DMS 273 treated with DMSO at 0.1 percent for 48 hours (cell line): Measurements from ENCODE around the gene PFKL.
A peak's percentile ranks its signal among the peaks of the same experiment; 100 is the strongest.
"Not testable (repeated sequence)": the region's sequence is repeated elsewhere in the genome, so short reads cannot be mapped to it uniquely, and the experiment has no call there.

Source experiments
- DNase-seq: peaks from one replicate; lab custom pipeline; 2025; lab: John Stamatoyannopoulos, UW

PFKL gene

DNA sequence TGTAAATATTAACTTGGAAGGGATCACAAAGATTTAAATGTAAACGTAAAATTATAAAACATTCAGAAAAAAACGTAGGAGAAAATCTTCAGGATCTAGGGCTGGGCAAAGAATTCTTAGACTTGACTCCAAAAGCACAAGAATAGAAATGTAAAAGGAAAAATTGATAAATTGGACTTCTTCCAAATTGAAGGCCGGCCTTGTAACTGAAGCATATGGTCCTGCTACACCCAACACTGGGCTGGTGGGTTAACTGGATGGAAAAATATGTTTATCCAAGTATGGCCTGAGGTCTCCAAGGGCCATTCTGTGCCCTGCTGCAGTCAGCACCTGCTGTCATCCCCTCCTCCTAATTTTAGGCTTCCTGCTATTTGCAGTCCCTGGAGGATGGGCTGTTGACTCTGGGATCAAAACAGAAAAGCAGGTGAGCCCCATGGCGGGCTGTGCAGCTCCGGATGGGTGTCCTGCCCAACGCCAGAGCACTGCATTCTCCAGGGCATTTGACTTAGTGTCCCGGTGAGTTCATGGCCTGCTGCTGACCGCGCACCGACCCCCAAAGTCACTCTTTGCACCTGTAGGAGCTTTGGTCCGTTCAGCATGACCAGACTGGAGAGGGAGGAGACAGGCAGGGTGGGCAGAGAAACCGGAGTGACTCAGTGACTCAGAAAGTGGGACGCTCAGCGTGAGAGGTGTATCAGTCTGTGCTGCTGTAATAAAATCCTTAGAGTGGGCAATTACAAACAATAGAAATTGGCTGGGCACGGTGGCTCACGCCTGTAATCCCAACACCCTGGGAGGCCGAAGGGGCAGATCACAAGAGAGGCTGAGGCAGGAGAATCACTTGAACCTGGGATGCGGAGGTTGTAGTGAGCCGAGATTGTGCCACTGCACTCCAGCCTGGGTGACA, 20.2 kb upstream of the PFKL start:
- peak; percentile 34 for DNase-seq

DNA sequence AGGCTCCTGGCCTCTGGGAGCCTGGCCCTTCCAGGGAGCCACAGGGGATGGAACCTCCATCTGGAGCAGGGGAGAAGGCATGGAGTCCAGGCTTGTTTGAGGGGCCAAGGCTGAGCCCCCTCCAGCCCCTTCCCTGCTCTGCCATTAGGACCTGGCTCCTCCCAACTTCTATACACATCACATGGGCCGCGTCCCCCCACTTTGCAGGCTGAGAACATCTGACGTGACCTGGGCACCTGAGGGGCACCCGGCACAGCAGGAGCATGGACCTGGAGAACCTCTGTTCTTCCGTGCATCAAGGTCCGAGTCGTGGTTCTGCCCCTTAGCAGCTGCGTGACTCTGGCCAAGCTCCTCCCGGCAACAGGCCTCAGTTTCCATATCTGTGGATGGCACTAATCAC, 18.1 kb upstream of the PFKL start:
- no peak for DNase-seq

DNA sequence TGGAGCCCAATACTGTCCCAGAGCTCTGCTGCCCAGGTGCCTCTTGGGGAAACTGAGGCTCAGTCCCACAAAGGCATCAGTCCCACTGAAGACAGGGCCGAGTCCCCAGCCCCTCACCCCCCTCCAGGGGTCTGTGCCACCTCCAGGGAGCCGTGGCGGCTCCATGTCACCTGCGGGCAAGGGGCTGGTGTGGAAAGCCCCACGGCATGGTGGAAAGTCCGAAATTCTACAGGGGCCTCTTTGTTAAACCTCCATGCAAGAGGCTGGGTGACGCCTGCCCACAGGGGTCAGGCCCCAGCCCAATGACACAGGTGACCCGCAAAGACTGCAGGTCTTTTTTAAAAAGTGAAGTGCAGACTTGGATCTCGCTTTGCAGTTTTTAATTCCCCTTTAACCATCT, 17.5 kb upstream of the PFKL start:
- no peak for DNase-seq

DNA sequence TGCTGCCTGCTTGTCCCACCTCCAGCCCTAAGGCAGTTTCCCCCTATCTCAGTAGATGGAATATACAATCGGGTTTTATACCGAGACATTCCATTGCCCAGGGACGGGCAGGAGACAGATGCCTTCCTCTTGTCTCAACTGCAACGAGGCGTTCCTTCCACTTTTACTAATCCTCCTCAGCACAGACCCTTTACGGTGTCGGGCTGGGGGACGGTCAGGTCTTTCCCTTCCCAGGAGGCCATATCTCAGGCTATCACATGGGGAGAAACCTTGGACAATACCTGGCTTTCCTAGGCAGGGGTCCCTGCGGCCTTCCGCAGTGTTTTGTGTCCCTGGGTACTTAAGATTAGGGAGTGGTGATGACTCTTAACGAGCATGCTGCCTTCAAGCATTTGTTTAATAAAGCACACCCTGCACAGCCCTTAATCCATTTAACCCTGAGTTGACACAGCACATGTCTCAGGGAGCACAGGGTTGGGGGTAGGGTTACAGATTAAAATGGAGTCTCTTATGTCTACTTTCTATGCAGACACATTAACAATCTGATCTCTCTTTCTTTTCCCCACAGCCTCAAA, 16.6 kb upstream of the PFKL start:
- not testable (repeated sequence) for DNase-seq

DNA sequence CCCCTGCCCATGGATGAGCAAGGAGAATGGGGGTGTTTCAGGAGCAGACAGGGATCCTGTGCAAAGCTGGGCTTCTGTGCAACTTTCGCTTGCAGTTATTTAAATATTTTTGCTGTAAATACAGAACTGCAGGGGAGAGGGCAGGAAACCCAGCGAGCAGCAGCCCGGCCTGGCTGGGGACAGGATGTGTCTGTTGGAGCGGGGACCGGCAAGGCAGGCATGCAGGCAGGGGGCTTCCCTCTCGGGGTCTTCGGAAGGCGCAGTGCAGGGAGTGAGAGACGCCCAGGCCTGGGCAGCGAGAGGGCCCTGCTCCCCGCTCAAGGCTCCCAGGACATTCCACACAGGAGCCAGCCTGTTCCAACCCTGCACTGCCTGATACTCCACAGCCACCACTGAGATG, 15.9 kb upstream of the PFKL start:
- DNase-seq = no peak

DNA sequence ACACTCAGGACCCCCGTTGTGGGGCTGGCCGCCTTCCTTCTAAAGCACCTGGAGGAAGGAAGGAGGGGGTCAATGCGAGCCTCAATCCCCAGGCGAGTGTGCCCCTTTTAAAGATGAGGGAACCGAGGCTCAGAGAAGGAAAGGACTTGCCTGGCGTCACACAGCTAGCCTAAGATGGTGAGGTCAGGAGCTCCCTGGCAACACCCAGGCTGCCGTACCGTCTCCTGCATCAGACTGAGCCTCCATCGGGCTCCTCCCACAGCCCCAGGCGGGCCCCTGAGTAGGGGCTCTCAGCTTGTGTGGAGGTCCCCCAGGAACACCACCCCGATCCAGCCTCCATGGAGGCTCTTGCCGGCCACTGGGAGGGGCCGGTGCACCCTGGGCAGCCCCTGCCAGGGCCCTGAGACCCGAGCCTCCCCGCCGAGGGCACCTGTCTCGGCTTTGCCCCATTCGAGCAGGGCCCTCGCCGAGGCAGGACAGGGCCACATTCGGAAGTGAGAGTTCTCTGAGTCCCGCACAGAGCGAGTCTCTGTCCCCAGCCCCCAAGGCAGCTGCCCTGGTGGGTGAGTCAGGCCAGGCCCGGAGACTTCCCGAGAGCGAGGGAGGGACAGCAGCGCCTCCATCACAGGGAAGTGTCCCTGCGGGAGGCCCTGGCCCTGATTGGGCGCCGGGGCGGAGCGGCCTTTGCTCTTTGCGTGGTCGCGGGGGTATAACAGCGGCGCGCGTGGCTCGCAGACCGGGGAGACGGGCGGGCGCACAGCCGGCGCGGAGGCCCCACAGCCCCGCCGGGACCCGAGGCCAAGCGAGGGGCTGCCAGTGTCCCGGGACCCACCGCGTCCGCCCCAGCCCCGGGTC, 14.5 kb upstream of the PFKL start, which contains the start of gene AIRE:
AIRE (plus strand) TSS at position 739 of the 855 bp plus-strand sequence. CDS start 131 bp downstream, outside the sequence.
- DNase-seq = no peak

DNA sequence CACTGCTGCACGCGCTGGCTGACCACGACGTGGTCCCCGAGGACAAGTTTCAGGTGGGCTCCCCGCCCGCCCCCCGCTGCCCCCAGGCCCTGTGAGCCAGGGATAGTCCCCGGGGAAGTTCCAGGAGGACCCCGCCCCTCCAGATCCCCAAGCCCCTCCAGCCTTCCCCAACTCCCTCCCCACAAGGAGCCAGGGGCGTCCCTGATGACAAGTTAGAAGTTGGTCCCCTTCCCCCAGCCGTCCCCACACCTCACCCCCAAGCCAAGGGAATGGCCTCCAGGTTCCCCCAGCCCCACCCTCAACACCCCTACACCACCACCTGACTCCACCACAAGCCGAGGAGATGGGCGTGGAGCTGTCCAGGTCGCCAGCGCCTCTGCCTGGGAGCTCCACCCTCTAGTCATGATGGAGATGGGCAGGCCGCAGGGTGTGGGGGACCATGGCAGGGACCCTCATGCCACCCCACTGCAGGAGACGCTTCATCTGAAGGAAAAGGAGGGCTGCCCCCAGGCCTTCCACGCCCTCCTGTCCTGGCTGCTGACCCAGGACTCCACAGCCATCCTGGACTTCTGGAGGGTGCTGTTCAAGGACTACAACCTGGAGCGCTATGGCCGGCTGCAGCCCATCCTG, 13.7 kb upstream of the PFKL start:
- no peak for DNase-seq

DNA sequence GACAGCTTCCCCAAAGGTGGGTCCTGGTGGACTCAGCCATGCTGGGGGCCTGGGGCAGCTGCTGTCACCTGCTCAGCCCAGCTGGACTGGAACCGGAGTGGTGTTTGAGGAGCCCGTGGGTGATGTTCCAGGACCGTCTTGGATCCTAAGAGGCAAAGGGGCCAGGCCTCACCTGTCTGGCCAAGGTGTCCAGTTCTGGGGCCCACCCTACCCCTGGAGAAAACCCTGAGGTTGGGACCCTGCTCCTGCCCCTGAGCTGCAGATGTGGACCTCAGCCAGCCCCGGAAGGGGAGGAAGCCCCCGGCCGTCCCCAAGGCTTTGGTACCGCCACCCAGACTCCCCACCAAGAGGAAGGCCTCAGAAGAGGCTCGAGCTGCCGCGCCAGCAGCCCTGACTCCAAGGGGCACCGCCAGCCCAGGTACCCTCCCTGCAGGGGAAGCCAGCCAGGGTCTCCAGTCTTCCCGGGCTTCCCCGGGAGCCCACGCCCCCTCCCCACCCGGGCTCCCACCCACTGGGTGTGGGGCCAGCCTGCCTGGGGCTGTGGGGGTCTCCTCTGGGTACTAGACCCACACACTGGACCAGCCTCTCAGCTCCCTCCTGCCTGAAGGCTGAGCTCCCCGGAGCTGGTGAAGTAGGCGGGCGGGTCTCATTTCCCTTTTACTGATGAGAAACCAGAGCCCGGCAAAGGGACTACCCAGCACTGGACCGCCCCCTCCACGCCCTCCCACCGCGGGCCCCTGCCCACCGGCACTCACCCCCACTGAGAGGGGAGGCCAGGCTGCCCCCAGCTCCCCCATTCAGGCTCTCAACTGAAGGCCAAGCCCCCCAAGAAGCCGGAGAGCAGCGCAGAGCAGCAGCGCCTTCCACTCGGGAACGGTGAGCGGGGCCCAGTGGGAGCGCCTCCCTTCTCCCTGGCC, 12.9 kb upstream of the PFKL start:
- DNase-seq = no peak

DNA sequence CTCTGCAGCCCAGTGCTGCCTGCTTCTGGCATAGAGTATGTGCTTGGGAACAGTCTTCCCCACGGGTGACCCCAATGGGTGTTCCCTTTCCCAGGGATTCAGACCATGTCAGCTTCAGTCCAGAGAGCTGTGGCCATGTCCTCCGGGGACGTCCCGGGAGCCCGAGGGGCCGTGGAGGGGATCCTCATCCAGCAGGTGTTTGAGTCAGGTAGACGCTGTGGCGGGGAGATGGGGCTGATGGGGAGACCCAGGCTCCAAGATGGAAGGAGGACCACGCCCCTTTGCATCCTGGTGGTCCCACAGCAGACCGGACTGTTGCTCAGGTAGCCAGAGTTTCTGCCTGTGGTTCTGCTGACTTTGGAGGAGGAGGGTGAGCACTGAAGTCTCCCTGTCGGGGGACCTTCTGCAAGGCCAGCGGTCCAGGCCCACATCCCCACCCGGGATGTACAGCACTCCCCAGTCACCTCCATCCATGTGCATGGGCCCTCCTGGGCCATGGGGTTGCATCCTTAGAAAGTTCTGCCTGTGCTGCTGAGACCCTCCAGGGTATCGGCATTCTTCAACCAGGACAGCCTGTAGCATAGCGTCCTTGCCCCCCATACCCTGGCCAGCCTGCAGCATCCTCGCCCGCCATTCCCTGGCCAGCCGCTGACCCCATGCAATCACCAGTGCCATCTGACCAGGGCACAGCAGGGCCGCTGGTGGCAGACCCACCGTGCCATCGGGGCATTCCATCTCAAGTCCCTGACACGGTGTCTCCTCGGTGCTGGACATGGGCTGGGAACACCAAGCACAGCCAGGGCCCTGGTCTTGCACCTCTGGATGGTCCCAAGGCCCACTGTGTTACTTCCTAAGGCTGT, 11.4 kb upstream of the PFKL start:
- no peak for DNase-seq

DNA sequence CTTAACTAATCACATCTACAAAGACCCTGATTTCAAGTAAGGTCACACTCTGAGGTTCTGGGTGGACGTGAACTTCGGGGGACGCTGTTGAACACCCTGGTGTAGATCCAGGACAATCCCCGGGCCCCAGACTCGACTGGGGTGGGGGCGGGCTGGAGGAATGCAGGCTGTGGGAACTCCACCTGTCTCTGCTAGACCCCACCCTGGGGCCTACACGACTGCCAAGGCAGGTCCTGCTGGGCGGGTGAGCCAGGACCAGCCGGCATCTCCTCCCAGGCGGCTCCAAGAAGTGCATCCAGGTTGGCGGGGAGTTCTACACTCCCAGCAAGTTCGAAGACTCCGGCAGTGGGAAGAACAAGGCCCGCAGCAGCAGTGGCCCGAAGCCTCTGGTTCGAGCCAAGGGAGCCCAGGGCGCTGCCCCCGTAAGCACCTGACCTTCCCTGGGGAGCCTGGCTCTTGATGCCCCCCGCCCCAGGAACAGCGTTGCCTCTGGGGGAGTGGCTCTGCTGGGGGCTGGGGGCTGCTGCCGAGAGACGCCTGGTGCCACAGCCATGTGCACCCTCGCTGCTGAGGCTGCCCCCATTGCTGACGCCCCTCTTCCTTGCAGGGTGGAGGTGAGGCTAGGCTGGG, 10.4 kb upstream of the PFKL start:
- DNase-seq = no peak

DNA sequence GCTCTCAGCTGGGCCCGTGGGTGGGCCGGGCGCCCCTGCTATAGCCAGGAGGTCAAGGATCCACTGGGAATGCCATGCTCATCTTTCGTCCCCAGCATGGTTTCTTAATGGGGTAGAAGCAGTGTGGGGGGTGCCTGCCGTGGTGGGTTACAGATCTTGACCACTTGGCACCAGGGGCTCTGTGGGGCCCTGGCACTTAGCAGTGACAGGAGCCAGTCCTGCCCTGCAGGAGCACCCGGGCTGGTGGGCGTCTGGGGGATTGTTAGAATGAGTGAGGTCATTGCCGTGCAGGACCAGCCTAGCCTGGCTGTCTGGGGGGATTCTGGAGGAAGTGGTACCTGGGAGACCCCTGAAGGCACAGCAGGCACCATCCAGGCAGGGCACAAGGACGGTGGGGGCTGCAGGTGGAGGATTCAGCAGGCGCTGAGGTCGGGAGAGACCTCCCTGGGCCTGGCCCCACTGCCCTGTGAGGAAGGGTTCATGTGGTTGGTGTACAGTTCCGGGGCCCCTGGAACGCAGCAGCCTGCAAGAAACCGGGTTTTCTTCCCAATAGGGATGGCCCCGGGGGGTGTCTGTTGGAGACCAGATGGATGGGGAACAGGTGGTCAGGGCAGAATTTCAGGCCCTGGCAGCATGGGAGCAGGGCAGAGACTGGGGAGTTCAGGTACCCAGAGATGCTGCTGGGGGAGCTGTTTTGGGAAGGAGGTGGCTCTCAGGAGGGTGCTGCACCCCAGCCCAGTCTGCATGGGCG, 9.4 kb upstream of the PFKL start:
- DNase-seq = no peak

DNA sequence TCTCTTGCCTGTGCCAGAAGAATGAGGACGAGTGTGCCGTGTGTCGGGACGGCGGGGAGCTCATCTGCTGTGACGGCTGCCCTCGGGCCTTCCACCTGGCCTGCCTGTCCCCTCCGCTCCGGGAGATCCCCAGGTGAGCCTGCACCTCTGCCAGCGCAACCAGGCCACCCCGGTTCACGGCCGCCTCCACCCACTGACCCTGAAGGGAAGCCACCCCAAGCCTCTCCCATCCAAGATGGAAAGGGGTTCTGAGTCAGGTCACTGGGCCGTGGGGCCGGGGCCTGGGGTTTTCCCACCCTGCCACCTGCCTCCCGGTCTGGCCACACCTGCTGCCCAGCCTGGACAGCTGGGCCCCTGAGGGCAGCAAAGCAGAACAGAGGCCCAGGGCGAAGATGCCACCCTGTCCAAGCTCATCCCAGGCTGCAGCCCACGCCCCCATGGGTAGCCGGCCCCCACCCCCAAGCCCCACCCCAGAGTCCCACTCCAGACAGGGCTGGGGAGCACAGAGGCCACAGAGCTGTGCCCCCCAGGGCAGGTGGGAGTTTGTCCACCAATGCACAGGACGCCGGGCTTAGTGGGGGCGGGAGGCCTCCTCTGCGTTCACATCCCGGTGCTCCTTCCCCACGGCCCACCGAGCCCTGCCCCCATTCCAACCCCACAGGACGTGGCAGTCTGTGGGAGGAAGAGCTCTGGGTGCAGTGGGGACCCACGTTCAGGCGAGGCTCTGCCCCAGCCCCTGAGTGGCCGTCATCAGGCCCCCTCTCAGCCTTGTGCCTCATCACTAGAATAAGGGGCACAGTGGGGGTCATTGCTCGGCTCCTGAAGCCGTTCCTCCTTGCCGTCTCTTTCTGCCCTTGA, 8.5 kb upstream of the PFKL start:
- no peak for DNase-seq

DNA sequence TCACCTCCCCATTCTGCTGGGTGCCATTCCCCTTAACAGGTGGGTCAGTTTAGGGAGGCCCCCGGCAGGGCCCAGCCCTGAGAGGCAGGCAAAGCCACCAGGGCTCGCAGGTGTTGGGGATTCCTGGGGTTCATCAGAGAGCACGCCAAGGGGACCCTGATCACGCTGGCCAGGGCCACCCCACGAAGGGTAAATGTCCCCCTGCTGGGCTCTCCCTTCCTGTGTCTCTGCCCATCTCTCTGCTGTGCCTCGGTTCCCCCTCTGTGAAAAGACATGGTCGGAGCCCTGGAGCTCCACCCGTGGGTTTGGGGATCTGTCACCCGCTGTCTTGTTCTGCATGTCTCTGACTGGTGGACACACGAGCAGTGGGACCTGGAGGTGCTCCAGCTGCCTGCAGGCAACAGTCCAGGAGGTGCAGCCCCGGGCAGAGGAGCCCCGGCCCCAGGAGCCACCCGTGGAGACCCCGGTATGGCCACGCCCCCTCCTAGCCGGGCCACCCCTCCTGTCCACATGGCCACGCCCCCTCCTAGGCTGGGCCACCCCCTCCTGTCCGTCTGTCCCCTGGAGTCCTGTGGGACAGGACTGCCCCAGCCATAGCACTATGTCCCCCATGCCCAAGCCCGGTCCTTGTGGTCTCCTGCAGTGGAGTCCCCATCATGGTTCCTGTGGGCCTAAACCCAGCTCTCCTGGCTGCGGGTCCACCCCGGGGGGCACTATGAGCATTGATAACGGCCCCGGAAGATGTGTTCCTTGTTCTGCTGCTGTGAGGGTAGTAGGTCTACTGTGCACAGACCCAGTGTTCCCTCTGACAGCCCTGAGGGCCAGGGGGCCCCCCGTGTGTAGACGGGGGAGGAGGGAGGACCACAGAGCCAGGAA, 7.7 kb upstream of the PFKL start:
- DNase-seq = no peak

DNA sequence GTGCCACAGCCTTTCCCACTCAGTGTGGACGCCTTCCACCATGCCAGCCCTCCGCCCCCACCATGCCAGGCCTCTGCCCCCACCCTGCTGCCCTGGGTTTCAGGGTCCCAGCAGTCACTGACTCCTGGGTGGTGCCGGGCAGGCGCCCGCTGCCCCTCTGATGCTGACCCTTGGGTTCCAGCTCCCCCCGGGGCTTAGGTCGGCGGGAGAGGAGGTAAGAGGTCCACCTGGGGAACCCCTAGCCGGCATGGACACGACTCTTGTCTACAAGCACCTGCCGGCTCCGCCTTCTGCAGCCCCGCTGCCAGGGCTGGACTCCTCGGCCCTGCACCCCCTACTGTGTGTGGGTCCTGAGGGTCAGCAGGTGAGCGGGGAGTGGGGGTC, 7.0 kb upstream of the PFKL start:
- no peak for DNase-seq

DNA sequence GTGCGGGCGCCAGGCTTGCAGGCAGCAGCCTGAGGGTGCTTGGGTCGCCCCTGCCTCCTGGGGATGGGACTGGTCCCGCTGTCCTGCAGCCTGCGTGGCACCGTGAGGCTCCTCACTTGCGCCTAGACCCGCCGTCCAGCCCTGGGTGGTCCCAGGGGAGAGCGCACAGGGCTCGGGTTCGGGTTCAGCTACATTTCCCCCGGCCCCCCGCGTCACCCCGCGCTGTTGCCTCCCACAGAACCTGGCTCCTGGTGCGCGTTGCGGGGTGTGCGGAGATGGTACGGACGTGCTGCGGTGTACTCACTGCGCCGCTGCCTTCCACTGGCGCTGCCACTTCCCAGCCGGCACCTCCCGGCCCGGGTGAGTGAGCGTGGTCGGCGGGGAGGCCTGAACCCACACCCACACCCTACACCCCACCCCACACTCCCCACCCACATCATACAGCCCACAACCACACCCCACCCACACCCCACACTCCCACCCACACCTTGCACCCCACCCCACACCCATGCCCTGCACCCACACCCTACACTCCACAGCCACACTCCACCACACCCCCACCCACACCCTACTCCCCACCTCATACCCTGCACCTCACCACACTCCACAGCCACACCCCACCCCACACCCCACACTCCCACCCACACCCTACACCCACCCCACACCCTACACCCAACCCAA, 6.2 kb upstream of the PFKL start:
- no peak for DNase-seq

DNA sequence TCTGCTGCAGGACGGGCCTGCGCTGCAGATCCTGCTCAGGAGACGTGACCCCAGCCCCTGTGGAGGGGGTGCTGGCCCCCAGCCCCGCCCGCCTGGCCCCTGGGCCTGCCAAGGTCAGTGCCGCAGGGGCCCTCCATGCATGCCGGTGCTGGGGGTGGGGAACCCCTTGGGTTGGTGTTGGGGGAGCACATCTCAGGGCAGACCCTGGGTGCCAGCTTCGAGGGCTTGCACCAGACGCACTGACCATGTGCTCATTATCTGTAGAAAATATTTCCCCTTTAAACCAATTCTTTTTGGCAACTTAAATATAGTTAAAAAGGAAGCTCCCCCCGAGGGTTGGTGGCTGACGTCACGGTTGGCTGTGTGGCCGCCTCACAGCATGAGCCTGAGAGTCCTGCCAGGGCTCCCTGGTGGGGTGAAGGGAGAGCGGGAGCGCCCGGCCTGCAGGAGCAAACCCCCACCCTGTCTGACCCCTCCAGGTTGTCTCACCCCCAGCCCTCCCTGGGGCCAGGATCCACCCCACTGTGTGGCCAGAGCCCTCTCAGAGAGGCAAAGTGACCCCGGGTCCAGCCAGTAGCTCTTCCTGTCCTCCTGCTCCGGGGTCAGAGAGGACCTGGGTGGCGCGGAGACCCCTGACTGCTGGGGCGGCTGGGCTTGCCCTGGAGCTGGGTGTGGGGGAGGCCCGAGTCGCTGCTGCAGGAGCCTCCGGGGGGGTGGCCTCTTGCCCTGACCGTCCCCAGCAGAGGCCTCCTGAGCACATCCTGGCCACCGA, 5.3 kb upstream of the PFKL start:
- no peak for DNase-seq
